ENCODE data around the gene FOXJ1.
"Not testable (repeated sequence)": the region's sequence is repeated elsewhere in the genome, so short reads cannot be mapped to it uniquely, and the experiment has no call there.

- TF ChIP-seq CTCF (IDR thresholded peaks at IDR 0.05; ENCODE audit: borderline replicate concordance, extremely low read depth, low read length, poor library complexity, severe bottlenecking); EZH2 (IDR thresholded peaks at IDR 0.05; ENCODE audit: borderline replicate concordance, low read depth, low read length, severe bottlenecking): not testable (repeated sequence)
Measured at GRCh38 chr17:76186774-76187173, 45.7 kb upstream of the FOXJ1 start.
